HepG2 (cell line): ENCODE data around the gene HECTD4. TPM values are rescaled to one million over a fixed set of nuclear protein-coding genes. Genes with fewer than 3 reads are reported as not detected.

Experiments
- DNMT3B ChIP-seq: conservative IDR thresholded peaks from 2 replicates; pipeline ENCODE4 v1.6.1; 2016; ENCODE audit warnings: missing biosample characterization, control low read depth
- EZH2 ChIP-seq: conservative IDR thresholded peaks from 2 replicates; pipeline ENCODE4 v1.6.1; 2012; ENCODE audit warnings: mild to moderate bottlenecking, low read depth, low read length, moderate library complexity
- GATAD1 ChIP-seq: IDR thresholded peaks from 2 replicates; pipeline ENCODE4 v1.6.1; 2016; ENCODE audit warnings: missing genetic modification reagents, missing compliant biosample characterization
- HNF1B ChIP-seq: sonication (generic); formaldehyde crosslinking; IDR thresholded peaks from 2 replicates; pipeline ENCODE4 v1.5.1; 2020; ENCODE audit warnings: mild to moderate bottlenecking, moderate library complexity, missing genetic modification reagents
- NR2F1 ChIP-seq, 2 experiments: fragments of 450-650 bp in 1 of 2; formaldehyde crosslinking in 1 of 2; IDR thresholded peaks; 2 replicates each; pipeline versions ENCODE4 v1.5.0 to v1.6.1; 2016 to 2020; ENCODE audit warnings: mild to moderate bottlenecking in 1 of 2, missing compliant biosample characterization in 1 of 2, missing genetic modification reagents in 1 of 2, moderate library complexity in 1 of 2
- PRDM10 ChIP-seq: sonication (generic); formaldehyde crosslinking; IDR thresholded peaks from 2 replicates; pipeline ENCODE4 v1.4.0; 2020; ENCODE audit warnings: low read depth, missing genetic modification reagents
- PRMT3 ChIP-seq: sonication (generic); formaldehyde crosslinking; IDR thresholded peaks from 2 replicates; pipeline ENCODE4 v1.8.1; 2022; ENCODE audit warnings: low read depth, mild to moderate bottlenecking, moderate library complexity, missing genetic modification reagents, borderline replicate concordance
- ZNF224 ChIP-seq: sonication (generic); formaldehyde crosslinking; IDR thresholded peaks from 2 replicates; pipeline ENCODE4 v1.5.0; 2020; ENCODE audit warnings: mild to moderate bottlenecking, missing genetic modification reagents
- ZNF251 ChIP-seq: sonication (generic); formaldehyde crosslinking; IDR thresholded peaks from 2 replicates; pipeline ENCODE4 v1.9.0; 2021; ENCODE audit warnings: mild to moderate bottlenecking, missing genetic modification reagents
- ZNF598 ChIP-seq: sonication (generic); formaldehyde crosslinking; IDR thresholded peaks from 2 replicates; pipeline ENCODE4 v1.5.1; 2020; ENCODE audit warnings: mild to moderate bottlenecking, missing genetic modification reagents, borderline replicate concordance
- ZNF605 ChIP-seq: sonication (generic); formaldehyde crosslinking; IDR thresholded peaks from 2 replicates; pipeline ENCODE4 v1.8.0; 2022; ENCODE audit warnings: mild to moderate bottlenecking, missing genetic modification reagents
- ZNF687 ChIP-seq: sonication (generic); formaldehyde crosslinking; IDR thresholded peaks from 2 replicates; pipeline ENCODE4 v1.5.1; 2020; ENCODE audit warnings: mild to moderate bottlenecking, missing genetic modification reagents, moderate library complexity
- polyA plus RNA-seq, 8 experiments: library from polyadenylated mRNA; depleted of rRNA in 3 of 8; stranded (reverse) in 7 of 8; unstranded in 1 of 8; fragments of >200 nt; fragmentation: Illumina TruSeq in 4 of 8; extraction: Trizol in 4 of 8; gene quantifications; 2 replicates each; pipeline versions ENCODE4 v1.2.1 to v1.2.3, GENCODE V29; 2011 to 2016; ENCODE audit warnings: low read depth in 4 of 8, missing spikeins in 1 of 8, mixed read lengths in 1 of 8; ENCODE audit not compliant: insufficient read depth in 1 of 8
- total RNA-seq, 5 experiments: library from RNA; depleted of rRNA; stranded (reverse); fragments of >200 nt; fragmentation: Illumina TruSeq; extraction: Trizol; gene quantifications; 2 replicates each; pipeline ENCODE4 v1.2.3, GENCODE V29; 2016; ENCODE audit warnings: low read depth in 1 of 5
- TF ChIP-seq, protein P1 (sequence below): sonication (generic); formaldehyde crosslinking; IDR thresholded peaks from 2 replicates; pipeline ENCODE4 v1.8.0; 2022; ENCODE audit warnings: mild to moderate bottlenecking, missing genetic modification reagents, moderate library complexity
- TF ChIP-seq, protein P2 (sequence below): sonication (generic); formaldehyde crosslinking; IDR thresholded peaks from 2 replicates; pipeline ENCODE4 v1.4.0; 2020; ENCODE audit warnings: missing genetic modification reagents

Gene HECTD4
- total and polyA plus RNA-seq, 2 of the 13 experiments (the other 11 are each of a cell fraction or from before 2014, with no cell fraction given): 9.0 to 11.4 TPM

- TF ChIP-seq ZNF687 (CRISPR knock-in tag) (peak; percentile 90), DNMT3B (no peak), PRMT3 (CRISPR knock-in tag) (0 out of 2 replicates have a peak, but pooled peaks have one; percentile 22), ZNF224 (CRISPR knock-in tag) (peak; percentile 92; the same call in 1 of the 2 replicates), HNF1B (CRISPR knock-in tag) (0 out of 2 replicates have a peak, but pooled peaks have one; percentile 46), ZNF598 (peak; percentile 97; the same call in 1 of the 2 replicates), GATAD1 (CRISPR knock-in tag) (peak; percentile 78), NR2F1 (CRISPR knock-in tag; IDR thresholded peaks at IDR 0.05) (no peak), EZH2 (no peak), ZNF605 (peak; percentile 95), ZNF251 (CRISPR knock-in tag) (0 out of 2 replicates have a peak, but pooled peaks have one; percentile 65), PRDM10 (0 out of 2 replicates have a peak, but pooled peaks have one; percentile 41)
- TF ChIP-seq, protein P1, sequence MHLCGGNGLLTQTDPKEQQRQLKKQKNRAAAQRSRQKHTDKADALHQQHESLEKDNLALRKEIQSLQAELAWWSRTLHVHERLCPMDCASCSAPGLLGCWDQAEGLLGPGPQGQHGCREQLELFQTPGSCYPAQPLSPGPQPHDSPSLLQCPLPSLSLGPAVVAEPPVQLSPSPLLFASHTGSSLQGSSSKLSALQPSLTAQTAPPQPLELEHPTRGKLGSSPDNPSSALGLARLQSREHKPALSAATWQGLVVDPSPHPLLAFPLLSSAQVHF (CRISPR knock-in tag): no peak
- TF ChIP-seq, protein P2, sequence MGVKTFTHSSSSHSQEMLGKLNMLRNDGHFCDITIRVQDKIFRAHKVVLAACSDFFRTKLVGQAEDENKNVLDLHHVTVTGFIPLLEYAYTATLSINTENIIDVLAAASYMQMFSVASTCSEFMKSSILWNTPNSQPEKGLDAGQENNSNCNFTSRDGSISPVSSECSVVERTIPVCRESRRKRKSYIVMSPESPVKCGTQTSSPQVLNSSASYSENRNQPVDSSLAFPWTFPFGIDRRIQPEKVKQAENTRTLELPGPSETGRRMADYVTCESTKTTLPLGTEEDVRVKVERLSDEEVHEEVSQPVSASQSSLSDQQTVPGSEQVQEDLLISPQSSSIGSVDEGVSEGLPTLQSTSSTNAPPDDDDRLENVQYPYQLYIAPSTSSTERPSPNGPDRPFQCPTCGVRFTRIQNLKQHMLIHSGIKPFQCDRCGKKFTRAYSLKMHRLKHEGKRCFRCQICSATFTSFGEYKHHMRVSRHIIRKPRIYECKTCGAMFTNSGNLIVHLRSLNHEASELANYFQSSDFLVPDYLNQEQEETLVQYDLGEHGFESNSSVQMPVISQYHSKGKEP (CRISPR knock-in tag): no peak
These were observed 27.1 kb upstream of the HECTD4 start, which contains the start of gene RPL6 (continued) for GRCh38 chr12:112409064-112409905.
